ENCODE results near the gene BCL3.
"Not testable (repeated sequence)": the region's sequence is repeated elsewhere in the genome, so short reads cannot be mapped to it uniquely, and the experiment has no call there.

The BCL3 gene

GRCh38 chr19:44748426-44749254 is at the start of gene BCL3:
TSS of gene BCL3 (plus strand) at chr19:44748708. CDS start at chr19:44748791, 83 bp downstream.
- DNase-seq: peak; percentile 65

DNA sequence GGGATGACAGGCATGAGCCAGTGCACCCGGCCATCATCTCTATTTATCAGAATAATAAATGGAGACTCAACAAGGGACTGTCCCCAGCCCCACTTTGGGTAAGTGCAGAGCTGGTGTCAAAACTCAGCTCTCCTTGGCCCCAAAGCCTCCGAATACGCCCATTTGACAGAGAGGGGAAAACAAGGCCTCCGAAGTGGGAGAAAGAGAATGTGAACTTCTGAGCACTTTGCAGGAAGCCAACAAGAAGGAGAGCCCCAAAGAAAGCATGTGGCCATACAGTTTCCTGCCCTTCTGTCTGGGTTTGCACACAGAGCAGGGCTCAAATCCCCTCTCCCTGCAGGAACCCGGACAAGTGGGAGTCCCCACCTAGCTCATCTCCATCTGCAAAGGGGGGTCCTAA is 48.0 kb upstream of the BCL3 start:
- no peak for DNase-seq

DNA sequence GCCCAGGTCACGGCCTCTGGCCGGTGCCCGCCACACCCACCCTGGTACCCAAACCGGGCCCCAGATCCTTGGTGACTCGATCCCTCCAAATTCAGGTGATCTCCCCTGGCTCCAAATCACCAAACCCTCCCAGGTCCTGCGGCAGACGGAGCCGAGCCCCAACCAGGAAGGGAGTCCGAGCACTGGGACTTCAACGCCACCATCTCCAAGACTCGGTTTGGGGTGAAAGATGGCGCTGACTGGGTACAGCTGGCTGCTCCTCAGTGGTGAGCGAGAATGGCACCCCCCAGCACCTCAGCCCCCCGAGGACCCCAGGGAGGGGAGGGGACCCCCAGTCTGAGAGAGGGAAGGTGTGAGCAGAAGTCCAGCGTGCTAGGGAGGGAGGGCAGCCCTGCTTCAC is 47.3 kb upstream of the BCL3 start:
- no peak for DNase-seq

DNA sequence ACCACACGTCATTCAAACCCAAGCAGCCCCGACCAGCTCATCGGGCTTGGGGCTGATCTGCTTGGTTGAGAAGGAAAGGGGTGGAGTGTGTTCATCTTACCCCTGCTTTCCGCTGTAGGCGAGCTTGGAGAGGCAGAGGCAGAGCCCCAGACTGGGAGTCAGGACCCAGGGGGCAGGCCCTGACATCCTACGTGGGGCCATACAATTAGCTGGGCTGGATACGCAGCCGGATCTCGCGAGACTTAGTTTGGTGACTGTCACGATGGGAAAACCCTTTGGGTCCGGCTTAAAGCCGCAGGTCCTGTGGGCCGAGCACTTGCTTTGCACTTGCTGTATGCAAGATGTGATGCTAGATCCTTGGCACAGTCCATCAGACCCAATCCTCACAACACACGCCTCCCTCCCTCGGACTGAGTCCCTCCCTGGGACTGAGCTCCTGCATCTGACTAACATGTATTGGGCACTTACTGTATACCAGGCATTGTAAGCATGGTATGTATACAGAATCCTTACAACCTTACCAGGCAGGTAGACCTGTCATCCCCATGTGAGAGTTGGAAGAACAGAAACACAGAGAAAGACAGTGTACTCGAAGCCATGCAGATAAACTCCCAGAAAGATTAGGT is 45.8 kb upstream of the BCL3 start:
- DNase-seq: no peak

DNA sequence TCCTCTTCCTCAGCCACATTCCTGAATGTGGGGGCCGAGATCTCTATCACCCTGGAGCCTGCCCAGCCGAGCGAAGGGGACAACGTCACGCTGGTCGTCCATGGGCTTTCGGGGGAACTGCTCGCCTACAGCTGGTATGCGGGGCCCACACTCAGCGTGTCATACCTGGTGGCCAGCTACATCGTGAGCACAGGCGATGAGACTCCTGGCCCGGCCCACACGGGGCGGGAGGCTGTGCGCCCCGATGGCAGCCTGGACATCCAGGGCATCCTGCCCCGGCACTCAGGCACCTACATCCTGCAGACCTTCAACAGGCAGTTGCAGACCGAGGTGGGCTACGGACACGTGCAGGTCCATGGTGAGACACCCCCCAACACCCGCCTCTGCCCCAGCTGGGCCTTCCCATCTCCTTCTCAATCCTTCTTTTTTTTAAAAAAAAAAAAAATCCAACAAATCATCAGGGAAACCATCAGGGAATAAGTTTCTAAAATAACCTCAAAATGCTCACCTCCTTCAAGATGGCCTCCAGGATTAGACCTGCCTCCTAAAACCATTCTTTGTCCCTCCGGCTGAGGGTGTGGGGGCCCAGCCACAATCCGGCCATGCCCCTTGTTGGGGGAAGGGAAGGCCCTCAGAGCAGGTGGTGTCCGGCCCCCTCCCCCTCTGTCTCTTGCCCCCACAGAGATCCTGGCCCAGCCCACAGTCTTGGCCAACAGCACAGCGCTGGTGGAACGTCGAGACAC is 45.0 kb upstream of the BCL3 start:
- DNase-seq: no peak

- DNase-seq: no peak
These were observed 43.5 kb upstream of the BCL3 start for GRCh38 chr19:44704982-44705381.

DNA sequence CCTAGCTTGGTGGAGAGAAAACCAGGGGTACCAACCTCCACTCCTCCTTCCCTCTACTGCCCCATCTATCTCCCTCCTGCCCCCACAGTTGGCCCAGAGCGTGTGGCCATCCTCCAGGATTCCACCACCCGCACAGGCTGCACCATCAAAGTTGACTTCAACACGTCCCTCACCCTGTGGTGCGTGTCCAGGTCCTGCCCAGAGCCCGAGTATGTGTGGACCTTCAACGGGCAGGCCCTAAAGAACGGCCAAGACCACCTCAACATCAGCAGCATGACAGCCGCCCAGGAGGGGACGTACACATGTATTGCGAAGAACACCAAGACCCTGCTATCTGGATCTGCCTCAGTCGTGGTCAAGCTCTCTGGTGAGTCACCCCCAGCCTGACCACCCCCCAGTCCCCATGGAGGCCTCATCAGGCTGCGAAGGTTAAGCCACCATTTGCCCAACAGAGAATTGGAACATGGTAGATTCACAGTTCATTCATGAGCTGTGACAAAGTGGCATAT is 43.0 kb upstream of the BCL3 start:
- no peak for DNase-seq

DNA sequence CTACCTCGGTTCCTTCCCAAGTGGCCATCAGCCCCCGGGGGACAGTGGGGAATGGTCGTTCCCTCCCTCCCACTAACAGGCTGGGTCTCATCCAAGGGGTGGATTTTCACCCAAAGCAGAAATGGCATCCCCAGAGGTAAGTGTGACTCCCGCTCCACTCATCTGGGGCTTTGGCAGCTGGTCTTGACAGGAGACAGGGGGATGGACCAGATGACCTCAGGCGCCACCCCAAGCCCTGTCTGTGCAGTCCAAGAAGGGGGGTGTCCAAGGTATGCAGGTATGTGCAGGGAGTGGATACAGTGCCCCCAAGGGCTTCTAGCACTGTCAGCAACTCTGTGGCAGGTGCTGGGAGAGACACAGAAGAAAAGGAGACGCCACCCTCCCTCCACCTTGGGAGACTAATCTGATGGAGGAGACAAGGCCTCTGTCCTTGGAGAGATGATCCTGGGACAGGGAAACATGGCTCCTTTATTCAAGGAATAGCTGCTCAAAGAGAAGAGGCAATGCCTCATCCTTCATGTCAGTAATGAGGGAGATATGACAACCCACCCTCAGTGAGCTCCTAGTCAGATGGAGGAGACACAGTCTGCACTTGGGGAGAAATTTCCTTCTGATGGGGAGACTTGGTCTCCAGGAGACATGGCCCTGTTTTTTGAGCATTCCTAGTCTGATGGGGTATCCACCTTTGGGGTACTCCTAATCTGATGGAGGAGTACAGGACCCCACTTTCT is 41.8 kb upstream of the BCL3 start:
- no peak for DNase-seq

GRCh38 chr19:44707794-44708193 is 40.7 kb upstream of the BCL3 start:
- no peak for DNase-seq

DNA sequence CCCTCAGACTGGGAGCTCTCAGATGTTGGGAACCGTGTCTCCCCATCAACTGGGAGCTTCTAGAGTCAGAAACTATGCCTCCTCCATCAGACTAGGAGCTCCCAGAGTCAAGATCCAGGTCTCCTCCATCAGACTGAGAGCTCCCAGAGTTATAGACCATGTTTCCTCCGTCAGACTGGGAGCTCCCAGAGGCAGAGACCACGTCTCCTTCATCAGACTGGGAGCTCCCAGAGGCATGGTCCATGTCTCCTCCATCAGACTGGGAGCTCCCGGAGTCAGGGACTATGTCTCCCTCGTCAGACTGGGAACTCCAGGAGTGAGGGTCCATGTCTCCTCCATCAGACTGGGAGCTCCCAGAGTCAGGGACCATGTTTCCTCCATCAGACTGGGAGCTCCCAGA is 39.6 kb upstream of the BCL3 start:
- DNase-seq: no peak

DNA sequence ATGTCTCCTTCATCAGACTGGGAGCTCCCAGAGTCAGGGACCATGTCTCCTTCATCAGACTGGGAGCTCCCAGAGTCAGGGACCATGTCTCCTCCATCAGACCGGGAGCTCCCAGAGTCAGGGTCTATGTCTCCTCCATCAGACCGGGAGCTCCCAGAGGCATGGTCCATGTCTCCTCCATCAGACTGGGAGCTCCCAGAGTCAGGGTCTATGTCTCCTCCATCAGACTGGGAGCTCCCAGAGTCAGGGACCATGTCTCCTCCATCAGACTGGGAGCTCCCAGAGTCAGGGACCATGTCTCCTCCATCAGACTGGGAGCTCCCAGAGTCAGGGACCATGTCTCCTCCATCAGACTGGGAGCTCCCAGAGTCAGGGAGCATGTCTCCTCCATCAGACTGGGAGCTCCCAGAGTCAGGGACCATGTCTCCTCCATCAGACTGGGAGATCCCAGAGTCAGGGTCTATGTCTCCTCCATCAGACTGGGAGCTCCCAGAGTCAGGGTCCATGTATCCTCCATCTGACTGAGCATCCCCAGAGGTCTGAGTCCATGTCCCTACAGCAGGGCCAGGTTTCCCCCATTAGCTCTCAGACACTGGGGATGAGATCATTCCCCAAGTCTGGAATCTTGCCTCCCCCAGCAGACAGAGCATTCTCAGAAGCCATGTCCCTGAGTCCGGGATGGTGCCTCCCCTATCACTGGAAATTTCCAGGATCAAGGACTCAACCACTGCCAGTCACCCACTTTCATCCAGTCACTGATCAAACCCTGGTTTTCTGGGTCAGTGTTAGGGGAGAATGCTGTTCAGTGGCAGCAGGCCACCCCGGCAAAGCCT is 38.9 kb upstream of the BCL3 start:
- not testable (repeated sequence) for DNase-seq

DNA sequence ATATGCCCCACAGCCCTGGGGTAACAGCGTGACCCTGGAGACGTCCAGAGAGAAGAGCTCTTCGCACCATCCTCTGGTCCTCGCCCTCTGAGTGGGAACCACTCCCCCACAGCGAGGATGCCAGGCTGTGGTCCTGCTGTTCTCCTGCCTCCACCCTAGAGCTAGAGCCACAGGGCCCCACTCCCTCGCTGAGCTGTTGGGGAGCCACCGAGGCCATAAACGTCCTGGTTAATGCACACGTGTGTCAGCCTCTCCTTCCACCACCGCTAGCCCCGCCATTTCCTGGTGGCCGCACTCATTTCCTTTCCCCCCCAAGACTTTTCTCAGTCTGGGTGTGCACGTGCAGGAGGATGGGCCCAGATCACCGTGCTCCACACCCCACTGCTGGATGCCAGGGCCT is 38.0 kb upstream of the BCL3 start:
- DNase-seq: no peak

GRCh38 chr19:44712864-44713515 is 35.5 kb upstream of the BCL3 start:
- DNase-seq: no peak

- no peak for DNase-seq
These were observed 33.8 kb upstream of the BCL3 start for GRCh38 chr19:44714597-44715169.

DNA sequence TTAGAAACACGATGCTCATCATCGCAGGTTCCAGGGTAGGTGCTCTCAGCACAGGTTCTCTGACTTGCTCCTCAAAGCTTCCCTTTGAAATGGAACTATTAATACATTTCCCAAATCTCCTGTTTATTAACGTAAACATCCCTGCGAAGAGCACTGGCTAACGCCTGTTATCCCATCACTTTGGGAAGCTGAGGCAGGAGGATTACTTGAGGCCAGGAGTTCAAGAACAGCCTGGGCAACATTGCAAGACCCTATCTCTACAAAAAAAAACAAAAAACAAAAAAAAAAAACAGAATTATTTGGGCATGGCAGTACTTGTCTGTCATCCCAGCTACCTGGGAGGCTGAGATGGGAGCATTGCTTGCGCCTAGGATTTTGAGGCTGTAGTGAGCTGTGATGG is 30.9 kb upstream of the BCL3 start:
- no peak for DNase-seq

DNA sequence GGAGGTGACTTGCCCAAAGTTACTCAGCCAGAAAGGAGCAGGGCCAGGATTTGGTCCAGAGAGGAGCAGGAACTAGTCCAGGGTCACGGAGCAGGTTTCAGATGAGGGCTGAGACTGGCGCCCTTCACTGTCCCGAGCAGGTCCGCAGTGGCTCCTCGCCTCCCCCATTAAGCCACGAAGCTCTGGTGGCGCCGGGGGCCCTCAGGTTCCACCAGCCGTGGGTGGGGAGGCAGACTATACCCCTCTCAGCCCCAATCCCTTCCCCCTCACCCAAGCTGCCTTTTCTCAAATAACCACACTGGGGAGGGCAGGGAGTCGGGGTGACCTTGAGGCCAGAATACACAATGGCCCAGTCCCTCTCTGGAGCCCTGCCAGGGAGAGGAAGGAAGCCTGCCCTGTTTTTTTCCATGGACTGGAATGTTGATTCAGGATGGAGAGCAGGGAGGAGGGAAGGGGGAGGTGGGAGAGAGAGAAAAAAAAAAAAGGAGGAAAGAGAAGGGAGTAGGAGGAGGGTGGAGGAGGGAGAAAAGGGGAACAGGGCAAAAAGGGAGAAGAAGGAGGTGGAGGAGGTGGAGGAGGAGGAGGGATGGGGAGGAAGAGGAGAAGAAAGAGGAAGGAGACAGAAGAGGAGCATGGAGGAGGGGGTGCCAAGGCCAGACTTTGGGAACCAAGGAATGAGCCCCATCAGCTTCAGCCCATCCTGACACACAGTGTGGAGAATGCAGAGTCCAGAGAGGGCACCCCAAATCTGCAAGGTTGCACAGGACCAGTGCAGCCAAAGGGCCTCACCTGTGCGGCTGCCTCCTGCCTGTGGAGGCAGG is 29.9 kb upstream of the BCL3 start:
- no peak for DNase-seq

DNA sequence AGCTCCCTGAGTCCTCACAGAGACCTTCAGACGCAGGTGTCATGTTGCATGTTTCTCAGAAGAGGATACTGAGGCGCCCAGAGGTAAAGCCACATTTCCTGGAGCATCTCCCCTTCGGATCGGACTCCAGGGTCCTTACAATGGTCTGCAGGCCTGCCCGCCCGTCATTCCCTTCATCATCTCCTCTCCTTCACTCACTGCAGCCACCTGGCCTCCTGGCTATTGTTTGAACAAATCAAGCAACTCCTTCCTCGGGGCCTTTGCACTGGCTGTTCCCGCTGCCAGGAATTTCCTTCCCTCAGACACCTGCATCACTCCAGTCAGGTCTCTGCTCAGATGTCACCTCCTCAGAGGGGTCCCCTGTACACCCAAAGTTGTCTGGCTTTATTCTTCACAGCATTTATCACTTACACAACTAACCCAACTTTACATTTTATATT is 29.2 kb upstream of the BCL3 start:
- DNase-seq: no peak

DNA sequence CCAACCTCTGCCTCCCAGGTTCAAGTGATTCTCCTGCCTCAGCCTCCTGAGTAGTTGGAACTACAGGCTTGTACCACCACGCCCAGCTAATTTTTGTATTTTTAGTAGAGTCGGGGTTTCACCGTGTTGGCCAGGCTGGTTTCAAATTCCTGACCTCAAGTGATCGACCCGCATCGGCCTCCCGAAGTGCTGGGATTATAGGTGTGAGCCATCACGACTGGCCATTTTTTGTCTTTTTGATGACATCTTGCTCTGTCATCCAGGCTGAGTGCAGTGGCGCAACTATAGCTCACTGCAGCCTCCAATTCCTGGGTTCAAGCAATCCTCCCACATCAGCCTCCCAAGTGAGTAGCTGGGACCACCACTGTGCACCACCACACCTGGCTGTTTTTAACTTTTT is 28.1 kb upstream of the BCL3 start:
- DNase-seq: not testable (repeated sequence)

- no peak for DNase-seq
These were observed 27.6 kb upstream of the BCL3 start for GRCh38 chr19:44720945-44721344.

- DNase-seq: not testable (repeated sequence)
These were observed 27.1 kb upstream of the BCL3 start for GRCh38 chr19:44721369-44721768.
